ENCODE results near the gene KRT14.
"Not testable (repeated sequence)": the region's sequence is repeated elsewhere in the genome, so short reads cannot be mapped to it uniquely, and the experiment has no call there.

KRT14 gene

GRCh38 chr17:41613277-41614082, 26.8 kb upstream of the KRT14 start:
- H3K9ac ChIP-seq (ENCODE audit: low read length) = no peak overlapping the region
- no peak overlapping the region for H3K27ac ChIP-seq (ENCODE audit: low read length)
- no peaks in the 10 kb centered on the region for H3K27me3 ChIP-seq (ENCODE audit: control insufficient read depth, insufficient read depth, low read length)
- no peak overlapping the region for H3K4me3 ChIP-seq (ENCODE audit: low read length)
- H3K9me3 ChIP-seq (ENCODE audit: control insufficient read depth, low read depth, low read length) = no peaks in the 10 kb centered on the region
- no peaks in the 10 kb centered on the region for H3K4me1 ChIP-seq (ENCODE audit: control insufficient read depth, low read depth, low read length)
- H3K36me3 ChIP-seq (ENCODE audit: control insufficient read depth, low read depth, low read length) = no peaks in the 10 kb centered on the region

DNA sequence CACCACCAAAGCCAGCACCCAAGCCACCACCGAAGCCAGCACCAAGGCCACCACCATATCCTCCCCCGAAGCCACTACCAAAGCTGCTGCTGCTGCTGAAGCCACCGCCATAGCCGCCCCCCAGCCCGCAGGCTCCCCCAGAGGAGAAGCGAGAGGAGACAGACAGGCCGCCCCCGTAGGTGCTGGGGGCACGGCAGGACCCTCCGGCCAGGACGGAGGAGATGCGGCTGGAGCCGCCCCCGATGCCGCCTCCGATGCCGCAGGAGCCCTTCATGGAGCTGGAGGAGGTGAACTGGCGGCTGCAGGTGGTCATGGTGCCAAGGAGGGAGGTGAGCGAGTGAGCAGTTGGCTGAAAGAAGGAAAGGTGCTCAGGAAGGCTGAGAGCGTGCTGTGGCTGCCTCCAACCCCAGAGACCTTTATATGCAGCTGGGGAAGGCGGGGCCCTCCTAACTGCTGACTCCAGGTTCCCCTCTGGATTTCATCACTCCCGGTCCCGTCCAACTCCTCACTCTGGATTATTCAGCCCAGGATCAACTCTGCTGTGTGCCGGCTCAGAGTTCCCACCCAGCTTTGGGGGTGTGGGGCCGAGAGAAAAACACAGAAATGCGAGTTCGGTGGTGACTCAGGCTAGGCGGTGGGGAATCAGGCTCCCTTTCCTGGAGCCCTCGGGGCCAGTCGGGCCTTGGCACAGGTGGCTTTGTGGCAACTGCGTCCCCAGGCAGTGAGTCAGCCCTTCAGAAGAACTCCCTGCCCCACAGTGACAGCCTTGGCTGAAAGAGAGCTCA, 25.9 kb upstream of the KRT14 start, which contains the start of gene KRT16:
TSS of gene KRT16 (minus strand) at position 392 of the 785 bp plus-strand sequence. CDS start at position 313, 79 bp downstream.
- H3K4me3 ChIP-seq (ENCODE audit: low read length); H3K27me3 ChIP-seq (ENCODE audit: control insufficient read depth, insufficient read depth, low read length); H3K27ac ChIP-seq (ENCODE audit: low read length); H3K9ac ChIP-seq (ENCODE audit: low read length); H3K36me3 ChIP-seq (ENCODE audit: control insufficient read depth, low read depth, low read length); H3K9me3 ChIP-seq (ENCODE audit: control insufficient read depth, low read depth, low read length); H3K4me1 ChIP-seq (ENCODE audit: control insufficient read depth, low read depth, low read length): not testable (repeated sequence)

GRCh38 chr17:41610965-41611640, 24.4 kb upstream of the KRT14 start:
- Histone ChIP-seq H3K4me3 (ENCODE audit: low read length) (no peak overlapping the region), H3K9me3 (ENCODE audit: control insufficient read depth, low read depth, low read length) (no peaks in the 10 kb centered on the region), H3K36me3 (ENCODE audit: control insufficient read depth, low read depth, low read length) (no peaks in the 10 kb centered on the region), H3K27ac (ENCODE audit: low read length) (no peak overlapping the region), H3K4me1 (ENCODE audit: control insufficient read depth, low read depth, low read length) (no peaks in the 10 kb centered on the region), H3K9ac (ENCODE audit: low read length) (no peak overlapping the region), H3K27me3 (ENCODE audit: control insufficient read depth, insufficient read depth, low read length) (no peaks in the 10 kb centered on the region)

DNA sequence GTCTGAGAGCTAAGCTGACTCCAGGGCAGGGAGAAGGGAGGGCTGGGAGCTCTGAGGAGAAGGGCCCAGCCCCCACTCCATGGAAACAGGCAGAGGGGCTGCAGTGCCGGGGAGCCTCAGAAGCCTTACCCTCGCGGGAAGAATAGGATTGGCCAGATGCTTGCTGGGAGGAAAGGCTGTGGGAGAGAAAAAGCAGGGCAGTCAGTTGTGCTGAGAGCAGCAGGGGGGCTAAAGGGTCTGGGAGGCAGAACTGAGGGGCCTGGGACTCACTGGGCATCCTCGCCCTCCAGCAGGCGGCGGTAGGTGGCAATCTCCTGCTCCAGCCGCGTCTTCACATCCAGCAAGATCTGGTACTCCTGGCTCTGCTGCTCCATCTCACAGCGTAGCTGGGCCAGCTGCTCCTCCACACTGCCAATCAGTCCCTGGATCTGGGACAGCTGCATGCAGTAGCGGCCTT, 23.4 kb upstream of the KRT14 start:
- H3K27me3 ChIP-seq (ENCODE audit: control insufficient read depth, insufficient read depth, low read length); H3K9me3 ChIP-seq (ENCODE audit: control insufficient read depth, low read depth, low read length); H3K36me3 ChIP-seq (ENCODE audit: control insufficient read depth, low read depth, low read length); H3K4me1 ChIP-seq (ENCODE audit: control insufficient read depth, low read depth, low read length); H3K4me3 ChIP-seq (ENCODE audit: low read length); H3K9ac ChIP-seq (ENCODE audit: low read length); H3K27ac ChIP-seq (ENCODE audit: low read length): not testable (repeated sequence)

DNA sequence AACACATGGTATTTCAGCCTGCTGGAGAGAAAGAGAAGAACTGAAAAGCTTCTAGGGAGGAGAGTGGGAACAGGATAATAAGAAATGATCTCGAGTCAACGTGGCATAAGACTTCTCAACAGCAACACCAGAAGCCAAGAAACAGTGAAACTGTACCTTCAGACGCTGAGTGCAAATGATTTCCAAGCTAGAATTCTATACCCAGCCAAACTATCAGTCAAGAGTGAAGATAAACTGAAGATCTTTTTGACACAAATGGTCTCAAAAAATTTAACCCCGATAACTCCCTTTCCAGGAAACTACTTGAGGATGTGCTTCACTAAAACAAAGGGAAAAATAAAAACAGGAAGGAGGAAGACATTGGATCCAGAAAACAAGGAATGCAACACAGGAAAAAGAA, 20.2 kb upstream of the KRT14 start:
- H3K36me3 ChIP-seq (ENCODE audit: control insufficient read depth, low read depth, low read length); H3K27ac ChIP-seq (ENCODE audit: low read length); H3K4me1 ChIP-seq (ENCODE audit: control insufficient read depth, low read depth, low read length); H3K9me3 ChIP-seq (ENCODE audit: control insufficient read depth, low read depth, low read length); H3K27me3 ChIP-seq (ENCODE audit: control insufficient read depth, insufficient read depth, low read length); H3K4me3 ChIP-seq (ENCODE audit: low read length); H3K9ac ChIP-seq (ENCODE audit: low read length): not testable (repeated sequence)

DNA sequence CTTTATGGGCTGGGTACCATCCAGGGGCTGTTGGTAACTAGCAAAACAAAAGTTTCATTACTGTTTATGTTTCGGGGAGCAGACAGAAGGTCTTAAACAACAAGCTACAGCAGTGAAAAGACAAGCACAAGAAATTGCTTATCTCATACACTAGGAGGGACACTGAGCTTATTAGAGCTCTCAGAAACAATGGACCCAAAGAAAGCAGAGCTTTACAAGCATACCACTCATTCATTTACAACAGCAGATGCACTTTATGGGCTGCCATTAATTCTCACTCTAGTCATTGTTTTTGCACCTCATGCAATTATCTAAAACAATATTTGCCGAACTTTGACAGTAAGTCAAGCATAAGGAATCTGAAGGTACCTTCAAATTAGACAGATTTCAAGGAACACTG, 15.8 kb upstream of the KRT14 start:
- H3K9ac ChIP-seq (ENCODE audit: low read length) = no peak overlapping the region

GRCh38 chr17:41600318-41600717, 13.6 kb upstream of the KRT14 start:
- Histone ChIP-seq H3K36me3 (ENCODE audit: control insufficient read depth, low read depth, low read length) (no peaks in the 10 kb centered on the region), H3K27me3 (ENCODE audit: control insufficient read depth, insufficient read depth, low read length) (no peaks in the 10 kb centered on the region), H3K9ac (ENCODE audit: low read length) (no peak overlapping the region), H3K4me1 (ENCODE audit: control insufficient read depth, low read depth, low read length) (no peaks in the 10 kb centered on the region), H3K27ac (ENCODE audit: low read length) (no peak overlapping the region), H3K4me3 (ENCODE audit: low read length) (no peak overlapping the region), H3K9me3 (ENCODE audit: control insufficient read depth, low read depth, low read length) (no peaks in the 10 kb centered on the region)

More for the DNA sequence above, 15.8 kb upstream of the KRT14 start:
- Histone ChIP-seq H3K36me3 (ENCODE audit: control insufficient read depth, low read depth, low read length) (no peaks in the 10 kb centered on the region), H3K4me3 (ENCODE audit: low read length) (no peak overlapping the region), H3K27me3 (ENCODE audit: control insufficient read depth, insufficient read depth, low read length) (no peaks in the 10 kb centered on the region), H3K4me1 (ENCODE audit: control insufficient read depth, low read depth, low read length) (no peaks in the 10 kb centered on the region), H3K9me3 (ENCODE audit: control insufficient read depth, low read depth, low read length) (no peaks in the 10 kb centered on the region), H3K27ac (ENCODE audit: low read length) (no peak overlapping the region)

DNA sequence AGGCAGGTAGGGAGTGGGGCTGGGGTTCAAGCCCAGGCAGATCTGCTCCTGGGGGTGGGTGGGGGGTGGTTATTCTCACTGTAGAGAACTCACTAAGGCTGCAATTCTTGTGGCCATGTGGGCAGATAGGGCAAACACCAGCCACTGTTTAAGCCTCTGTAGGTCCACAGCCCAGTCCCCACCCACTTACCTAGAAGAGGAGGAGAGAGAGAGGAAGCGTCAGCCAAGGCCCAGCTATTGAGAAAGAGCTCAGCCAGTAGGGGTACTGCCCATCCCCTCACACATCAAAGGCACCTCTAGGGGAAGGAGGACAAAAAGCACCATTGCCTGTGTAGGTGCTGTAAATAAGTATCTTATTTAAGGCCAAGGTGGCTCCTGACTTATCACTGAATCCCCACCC, 13.0 kb upstream of the KRT14 start:
- no peaks in the 10 kb centered on the region for H3K4me1 ChIP-seq (ENCODE audit: control insufficient read depth, low read depth, low read length)
- H3K27ac ChIP-seq (ENCODE audit: low read length) = no peak overlapping the region
- H3K27me3 ChIP-seq (ENCODE audit: control insufficient read depth, insufficient read depth, low read length) = no peaks in the 10 kb centered on the region
- no peaks in the 10 kb centered on the region for H3K9me3 ChIP-seq (ENCODE audit: control insufficient read depth, low read depth, low read length)
- H3K36me3 ChIP-seq (ENCODE audit: control insufficient read depth, low read depth, low read length) = no peaks in the 10 kb centered on the region
- no peak overlapping the region for H3K4me3 ChIP-seq (ENCODE audit: low read length)
- no peak overlapping the region for H3K9ac ChIP-seq (ENCODE audit: low read length)

DNA sequence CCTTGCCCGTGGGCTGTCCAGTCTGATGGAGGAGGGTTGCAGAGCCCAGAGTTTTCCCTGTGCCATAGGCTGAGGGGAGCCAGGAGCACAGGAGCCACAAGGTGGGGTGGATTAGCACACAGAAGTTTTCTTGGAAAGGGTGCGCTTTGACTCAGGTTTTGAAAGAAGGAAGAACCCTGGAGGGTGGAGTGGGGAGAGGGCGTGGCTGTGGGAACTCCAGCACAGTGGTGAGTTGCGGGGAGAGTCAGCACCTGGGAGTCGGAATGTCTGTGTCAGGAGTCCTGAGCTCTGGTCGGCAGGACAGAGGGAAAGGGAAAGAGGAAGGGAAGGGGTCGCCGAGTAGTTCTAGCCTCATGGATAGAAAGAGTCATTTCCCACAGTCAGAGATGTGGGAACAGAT, 8.9 kb upstream of the KRT14 start:
- no peak overlapping the region for H3K9ac ChIP-seq (ENCODE audit: low read length)
- H3K27me3 ChIP-seq (ENCODE audit: control insufficient read depth, insufficient read depth, low read length) = no peaks in the 10 kb centered on the region
- no peaks in the 10 kb centered on the region for H3K36me3 ChIP-seq (ENCODE audit: control insufficient read depth, low read depth, low read length)
- no peak overlapping the region for H3K27ac ChIP-seq (ENCODE audit: low read length)
- no peaks in the 10 kb centered on the region for H3K9me3 ChIP-seq (ENCODE audit: control insufficient read depth, low read depth, low read length)
- no peak overlapping the region for H3K4me3 ChIP-seq (ENCODE audit: low read length)
- H3K4me1 ChIP-seq (ENCODE audit: control insufficient read depth, low read depth, low read length) = no peaks in the 10 kb centered on the region

GRCh38 chr17:41594363-41594915, 7.7 kb upstream of the KRT14 start:
- Histone ChIP-seq H3K9me3 (ENCODE audit: control insufficient read depth, low read depth, low read length) (no peaks in the 10 kb centered on the region), H3K9ac (ENCODE audit: low read length) (no peak overlapping the region), H3K4me1 (ENCODE audit: control insufficient read depth, low read depth, low read length) (no peaks in the 10 kb centered on the region), H3K27ac (ENCODE audit: low read length) (no peak overlapping the region), H3K36me3 (ENCODE audit: control insufficient read depth, low read depth, low read length) (no peaks in the 10 kb centered on the region), H3K4me3 (ENCODE audit: low read length) (no peak overlapping the region), H3K27me3 (ENCODE audit: control insufficient read depth, insufficient read depth, low read length) (no peaks in the 10 kb centered on the region)

GRCh38 chr17:41593306-41593981, 6.7 kb upstream of the KRT14 start:
- H3K27me3 ChIP-seq (ENCODE audit: control insufficient read depth, insufficient read depth, low read length) = no peaks in the 10 kb centered on the region

More at GRCh38 chr17:41593306-41593981, 6.7 kb upstream of the KRT14 start:
- H3K9ac ChIP-seq (ENCODE audit: low read length) = no peak overlapping the region
- no peak overlapping the region for H3K27ac ChIP-seq (ENCODE audit: low read length)
- no peak overlapping the region for H3K4me3 ChIP-seq (ENCODE audit: low read length)
- no peaks in the 10 kb centered on the region for H3K4me1 ChIP-seq (ENCODE audit: control insufficient read depth, low read depth, low read length)
- H3K9me3 ChIP-seq (ENCODE audit: control insufficient read depth, low read depth, low read length) = no peaks in the 10 kb centered on the region
- no peaks in the 10 kb centered on the region for H3K36me3 ChIP-seq (ENCODE audit: control insufficient read depth, low read depth, low read length)
